Vagina (tissue), 2 donors: Measurements from ENCODE around the gene LAMC3. TPM values are rescaled to one million over a fixed set of nuclear protein-coding genes. Genes with fewer than 3 reads are reported as not detected.

Experiments used
- DNase-seq, 2 donors: peaks; one replicate each; pipeline ENCODE4 v3.0.0-alpha.2; 2017; ENCODE audit errors: extremely low spot score in 2 of 2
- H3K27ac ChIP-seq: fragments of 200-600 bp; sonication (generic); one replicate; pipeline ENCODE4 v1.5.1; 2019
- H3K27me3 ChIP-seq: fragments of 200-600 bp; sonication (generic); one replicate; pipeline ENCODE4 v1.5.1; 2019
- H3K36me3 ChIP-seq, 2 donors: fragments of 200-600 bp; sonication (generic); one replicate each; pipeline ENCODE4 v1.5.1; 2017 to 2019
- H3K4me1 ChIP-seq: fragments of 200-600 bp; sonication (generic); one replicate; pipeline ENCODE4 v1.5.1; 2019
- H3K4me3 ChIP-seq, 2 donors: fragments of 200-600 bp; sonication (generic); 1 replicate in 1 of 2; 2 replicates in 1 of 2; pipeline ENCODE4 v1.5.1; 2016 to 2019
- H3K9me3 ChIP-seq: fragments of 200-600 bp; sonication (generic); one replicate; pipeline ENCODE4 v1.5.1; 2019
- POLR2A ChIP-seq, 2 donors: fragments of 450-650 bp; IDR thresholded peaks; one replicate each; pipeline ENCODE4 v1.6.1; 2017; ENCODE audit warnings: antibody characterized with exemption in 2 of 2, mild to moderate bottlenecking in 2 of 2, moderate library complexity in 2 of 2
- POLR2AphosphoS5 ChIP-seq, 2 donors: sonication (generic); formaldehyde crosslinking; IDR thresholded peaks; one replicate each; pipeline ENCODE4 v1.9.0; 2017; ENCODE audit warnings: antibody characterized with exemption in 2 of 2, mild to moderate bottlenecking in 2 of 2, low read depth in 1 of 2; ENCODE audit not compliant: insufficient read depth in 1 of 2
- intact Hi-C: fragments of 100-400 bp; cut with DNase I; formaldehyde crosslinking; loops from one replicate; pipeline ENCODE4 v1.15.1; 2023
- total RNA-seq: library from RNA; depleted of rRNA; stranded (reverse); fragments of >200 nt; gene quantifications from one replicate; pipeline ENCODE4 v1.2.3, GENCODE V29; 2016
- TF ChIP-seq, protein P1 (sequence below), 3 experiments: fragments of 450-650 bp in 2 of 3; fragments of 200-600 bp in 1 of 3; sonication (generic) in 1 of 3; IDR thresholded peaks; one replicate each; pipeline ENCODE4 v1.5.1; 2017 to 2019; ENCODE audit warnings: antibody characterized with exemption in 3 of 3, mild to moderate bottlenecking in 2 of 3, moderate library complexity in 2 of 3

LAMC3 gene
- total RNA-seq, 1 donor from 2014 or later: 13.3 TPM

DNA sequence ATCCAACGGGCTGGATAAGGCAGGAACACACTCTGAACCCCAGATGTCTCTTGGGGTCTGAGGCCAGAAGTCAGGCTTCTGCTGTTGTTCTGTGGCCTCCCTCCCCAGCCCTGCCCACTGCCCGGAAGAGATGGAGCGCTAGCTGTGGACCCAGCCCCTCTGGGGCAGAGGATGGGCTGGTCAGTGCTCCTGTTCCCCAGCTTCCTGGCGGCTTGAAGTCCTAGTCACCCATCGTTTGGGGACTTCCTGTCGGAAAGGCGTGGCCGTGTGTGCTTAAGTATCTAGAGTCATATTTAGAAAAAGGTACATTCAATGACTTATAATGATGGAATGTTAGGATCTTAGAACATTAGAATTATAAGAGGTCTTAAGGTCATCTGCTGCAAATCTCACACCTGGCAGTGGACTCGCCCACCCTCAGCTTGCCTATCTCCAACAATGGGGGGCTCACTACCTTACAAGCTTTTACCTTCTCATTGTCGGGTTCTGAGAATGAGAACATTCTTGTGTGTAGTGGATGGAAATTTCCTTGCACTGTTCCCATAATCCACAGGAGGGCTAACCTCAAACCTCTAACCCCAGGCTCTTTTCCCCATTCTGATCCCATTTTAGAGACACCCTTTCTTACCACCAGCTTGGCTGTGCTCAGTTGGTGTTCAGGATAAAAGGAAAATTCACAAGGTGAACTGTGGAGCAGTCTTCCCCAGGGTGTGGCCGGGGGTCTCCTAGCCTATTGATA is 74.0 kb downstream of the LAMC3 start:
- TF ChIP-seq, protein P1, sequence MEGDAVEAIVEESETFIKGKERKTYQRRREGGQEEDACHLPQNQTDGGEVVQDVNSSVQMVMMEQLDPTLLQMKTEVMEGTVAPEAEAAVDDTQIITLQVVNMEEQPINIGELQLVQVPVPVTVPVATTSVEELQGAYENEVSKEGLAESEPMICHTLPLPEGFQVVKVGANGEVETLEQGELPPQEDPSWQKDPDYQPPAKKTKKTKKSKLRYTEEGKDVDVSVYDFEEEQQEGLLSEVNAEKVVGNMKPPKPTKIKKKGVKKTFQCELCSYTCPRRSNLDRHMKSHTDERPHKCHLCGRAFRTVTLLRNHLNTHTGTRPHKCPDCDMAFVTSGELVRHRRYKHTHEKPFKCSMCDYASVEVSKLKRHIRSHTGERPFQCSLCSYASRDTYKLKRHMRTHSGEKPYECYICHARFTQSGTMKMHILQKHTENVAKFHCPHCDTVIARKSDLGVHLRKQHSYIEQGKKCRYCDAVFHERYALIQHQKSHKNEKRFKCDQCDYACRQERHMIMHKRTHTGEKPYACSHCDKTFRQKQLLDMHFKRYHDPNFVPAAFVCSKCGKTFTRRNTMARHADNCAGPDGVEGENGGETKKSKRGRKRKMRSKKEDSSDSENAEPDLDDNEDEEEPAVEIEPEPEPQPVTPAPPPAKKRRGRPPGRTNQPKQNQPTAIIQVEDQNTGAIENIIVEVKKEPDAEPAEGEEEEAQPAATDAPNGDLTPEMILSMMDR (IDR thresholded peaks at IDR 0.05): no peak
- no peak for TF ChIP-seq POLR2AphosphoS5 (IDR thresholded peaks at IDR 0.05; ENCODE audit: insufficient read depth in 1 of 2, low read depth in 1 of 2)
- TF ChIP-seq POLR2A (IDR thresholded peaks at IDR 0.05): no peak
- intact Hi-C loops: no loop called here
- no peak overlapping the region for H3K4me3 ChIP-seq
- H3K27me3 ChIP-seq: no peaks in the 10 kb centered on the region
- no peaks in the 10 kb centered on the region for H3K4me1 ChIP-seq
- H3K27ac ChIP-seq: no peak overlapping the region
- no peaks in the 10 kb centered on the region for H3K9me3 ChIP-seq
- no peaks in the 10 kb centered on the region for H3K36me3 ChIP-seq
- no peak for DNase-seq

DNA sequence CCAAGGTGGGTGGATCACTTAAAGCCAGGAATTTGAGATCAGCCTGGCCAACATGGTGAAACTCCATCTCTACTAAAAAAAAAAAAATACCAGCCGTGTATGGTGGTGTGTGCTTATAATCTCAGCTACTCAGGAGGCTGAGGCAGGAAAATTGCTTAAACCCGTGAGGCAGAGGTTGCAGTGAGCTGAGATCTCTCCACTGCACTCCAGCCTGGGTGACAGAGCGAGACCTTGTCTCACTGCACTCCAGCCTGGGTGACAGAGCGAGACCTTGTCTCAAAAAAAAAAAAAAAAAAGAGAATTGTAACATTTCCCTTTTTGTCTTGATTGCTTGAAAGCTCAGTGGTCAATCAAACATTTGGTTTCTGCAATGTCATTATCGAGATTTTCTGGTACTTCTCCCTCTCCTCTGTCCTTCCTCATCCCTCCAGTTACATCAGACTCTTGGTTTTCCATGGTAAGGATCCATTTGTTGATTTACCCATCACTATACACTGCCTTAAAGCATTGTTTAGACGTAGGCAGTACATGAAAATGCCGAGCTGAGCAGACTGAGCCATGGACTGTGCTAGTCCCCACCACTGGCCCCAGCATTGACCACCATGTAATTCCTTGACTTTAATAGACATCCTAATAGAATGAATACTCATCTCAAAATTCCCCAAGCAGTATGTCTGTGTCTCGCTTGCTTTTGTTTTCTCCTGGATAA is 75.8 kb downstream of the LAMC3 start:
- no peaks in the 10 kb centered on the region for H3K27me3 ChIP-seq
- H3K27ac ChIP-seq: no peak overlapping the region
- no peaks in the 10 kb centered on the region for H3K4me1 ChIP-seq
- no peak for DNase-seq
- H3K9me3 ChIP-seq: no peaks in the 10 kb centered on the region
- intact Hi-C loops: no loop called here
- H3K4me3 ChIP-seq: no peak overlapping the region
- TF ChIP-seq, protein P1 (IDR thresholded peaks at IDR 0.05): no peak
- no peak for TF ChIP-seq POLR2AphosphoS5 (IDR thresholded peaks at IDR 0.05; ENCODE audit: insufficient read depth in 1 of 2, low read depth in 1 of 2)
- no peak for TF ChIP-seq POLR2A (IDR thresholded peaks at IDR 0.05)
- no peaks in the 10 kb centered on the region for H3K36me3 ChIP-seq

DNA sequence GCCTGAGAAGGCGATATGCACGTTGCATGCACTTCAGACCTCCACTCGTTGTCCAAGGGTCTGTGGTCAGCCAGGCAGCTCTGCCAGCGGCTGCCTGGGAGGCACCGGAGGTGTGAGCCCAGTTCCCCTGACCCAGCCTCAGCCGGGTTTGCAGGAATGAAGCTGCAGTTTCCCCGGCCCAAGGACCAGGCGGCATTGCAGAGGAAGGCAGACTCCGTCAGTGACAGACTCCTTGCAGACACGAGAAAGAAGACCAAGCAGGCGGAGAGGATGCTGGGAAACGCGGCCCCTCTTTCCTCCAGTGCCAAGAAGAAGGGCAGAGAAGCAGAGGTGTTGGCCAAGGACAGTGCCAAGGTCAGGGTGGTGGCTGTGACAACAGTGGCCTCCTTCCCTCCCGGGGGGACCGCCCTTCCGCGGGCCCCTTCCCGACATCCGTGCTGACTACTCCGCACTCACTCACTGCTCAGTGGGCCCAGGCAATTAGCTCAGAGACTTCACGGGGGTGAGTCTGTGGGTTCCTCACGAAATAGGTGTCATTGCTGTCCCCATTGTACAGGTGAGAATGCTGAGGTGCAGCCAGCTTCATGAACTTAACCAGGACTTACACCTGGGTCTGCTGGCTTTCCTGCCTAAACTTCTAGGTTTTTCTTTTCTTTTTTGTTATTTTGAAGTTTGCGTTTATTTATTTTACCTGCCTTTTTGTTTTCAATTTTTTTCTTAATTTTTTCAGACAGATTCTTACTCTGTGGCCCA is 76.6 kb downstream of the LAMC3 start:
- no peak for DNase-seq
- no peaks in the 10 kb centered on the region for H3K4me1 ChIP-seq
- intact Hi-C loops: no loop called here
- no peaks in the 10 kb centered on the region for H3K9me3 ChIP-seq
- no peaks in the 10 kb centered on the region for H3K36me3 ChIP-seq
- H3K4me3 ChIP-seq: no peak overlapping the region
- no peak overlapping the region for H3K27ac ChIP-seq
- TF ChIP-seq, protein P1 (IDR thresholded peaks at IDR 0.05): no peak
- TF ChIP-seq POLR2A (IDR thresholded peaks at IDR 0.05) (no peak), POLR2AphosphoS5 (IDR thresholded peaks at IDR 0.05; ENCODE audit: insufficient read depth in 1 of 2, low read depth in 1 of 2) (no peak)
- H3K27me3 ChIP-seq: no peaks in the 10 kb centered on the region

DNA sequence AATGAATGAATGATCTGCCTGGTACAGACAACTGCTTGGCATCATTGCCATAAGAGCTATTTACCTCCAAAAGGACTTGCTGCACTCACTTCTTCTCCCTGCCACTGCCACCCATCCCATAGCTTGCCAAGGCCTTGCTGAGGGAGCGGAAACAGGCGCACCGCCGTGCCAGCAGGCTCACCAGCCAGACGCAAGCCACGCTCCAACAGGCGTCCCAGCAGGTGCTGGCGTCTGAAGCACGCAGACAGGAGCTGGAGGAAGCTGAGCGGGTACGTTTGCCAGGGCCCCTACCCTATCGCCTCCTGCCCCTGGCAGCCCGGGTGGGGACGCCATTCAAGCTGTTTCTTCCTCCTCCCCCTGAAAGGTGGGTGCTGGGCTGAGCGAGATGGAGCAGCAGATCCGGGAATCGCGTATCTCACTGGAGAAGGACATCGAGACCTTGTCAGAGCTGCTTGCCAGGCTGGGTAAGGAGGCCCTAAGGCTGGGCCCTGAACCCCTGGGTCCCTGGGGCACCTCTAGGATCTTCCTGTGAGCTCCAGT is 78.5 kb downstream of the LAMC3 start:
- Histone ChIP-seq H3K9me3 (no peaks in the 10 kb centered on the region), H3K36me3 (no peaks in the 10 kb centered on the region), H3K27me3 (no peaks in the 10 kb centered on the region), H3K4me1 (no peaks in the 10 kb centered on the region), H3K27ac (no peak overlapping the region), H3K4me3 (no peak overlapping the region)
- intact Hi-C loops: no loop called here
- TF ChIP-seq POLR2AphosphoS5 (IDR thresholded peaks at IDR 0.05; ENCODE audit: insufficient read depth in 1 of 2, low read depth in 1 of 2) (no peak), POLR2A (IDR thresholded peaks at IDR 0.05) (no peak)
- TF ChIP-seq, protein P1 (IDR thresholded peaks at IDR 0.05): no peak
- DNase-seq: no peak
